Nucleus accumbens (tissue), 56 donors: ENCODE data around the gene OR51E1.
A peak's percentile ranks its signal among the peaks of the same experiment; 100 is the strongest.

Experiments used
- DNase-seq, 56 donors: peaks; one replicate each; lab custom pipeline; 2025; lab: John Stamatoyannopoulos, UW

Gene OR51E1

GRCh38 chr11:4643682-4644081 is at the start of gene OR51E1:
Gene OR51E1 (plus strand): TSS chr11:4643982. CDS start chr11:4652527, 8,545 bp downstream.
- DNase-seq = no peak

GRCh38 chr11:4605057-4605456 is 38.7 kb upstream of the OR51E1 start:
- DNase-seq = no peak

GRCh38 chr11:4606231-4607015 is 37.4 kb upstream of the OR51E1 start:
- no peak for DNase-seq

GRCh38 chr11:4607096-4607495 is 36.7 kb upstream of the OR51E1 start:
- no peak for DNase-seq

GRCh38 chr11:4607781-4608666 is 35.8 kb upstream of the OR51E1 start, which contains the start of gene TRIM68:
Gene TRIM68 (minus strand): TSS chr11:4608231. CDS start chr11:4605504, 2,727 bp downstream.
- DNase-seq = peak; percentile 46 to 98 (median 94)

GRCh38 chr11:4610258-4610935 is 33.4 kb upstream of the OR51E1 start:
- no peak for DNase-seq

- DNase-seq = no peak
These were observed 31.8 kb upstream of the OR51E1 start for GRCh38 chr11:4611986-4612385.

GRCh38 chr11:4615856-4616444 is 27.8 kb upstream of the OR51E1 start:
- no peak for DNase-seq

GRCh38 chr11:4619514-4619913 is 24.3 kb upstream of the OR51E1 start:
- DNase-seq = no peak

- DNase-seq = peak in 13 of 56 donors; percentile 2 to 63 (median 13)
These were observed 17.3 kb upstream of the OR51E1 start for GRCh38 chr11:4626207-4627099.

- no peak for DNase-seq
These were observed 7.6 kb upstream of the OR51E1 start for GRCh38 chr11:4636136-4636535.

- peak in 48 of 56 donors; percentile 3 to 78 (median 29) for DNase-seq
These were observed 6.7 kb upstream of the OR51E1 start, which contains the start of gene OR51D1 for GRCh38 chr11:4636962-4637661. Gene OR51D1 (plus strand): TSS chr11:4637477. CDS start chr11:4639791, 2,314 bp downstream.

- no peak for DNase-seq
These were observed 6.1 kb upstream of the OR51E1 start for GRCh38 chr11:4637662-4638047.

GRCh38 chr11:4639931-4640330 is 3.9 kb upstream of the OR51E1 start:
- no peak for DNase-seq

- no peak for DNase-seq
These were observed 2.3 kb upstream of the OR51E1 start for GRCh38 chr11:4641501-4641900.

- no peak for DNase-seq
These were observed 1.7 kb upstream of the OR51E1 start for GRCh38 chr11:4642043-4642442.

- DNase-seq = peak in 1 of 56 donors; percentile 1
These were observed 706 bp upstream of the OR51E1 start for GRCh38 chr11:4643076-4643475.

- DNase-seq = no peak
These were observed 451 bp downstream of the OR51E1 start for GRCh38 chr11:4644233-4644632.

- no peak for DNase-seq
These were observed 2.2 kb downstream of the OR51E1 start for GRCh38 chr11:4645974-4646373.
